ENCODE measurements around the gene PLA2G2D. TPM values are rescaled to one million over a fixed set of nuclear protein-coding genes. Genes with fewer than 3 reads are reported as not detected.

PLA2G2D gene
- total RNA-seq, 1 donor from 2014 or later: 0.16 TPM

GRCh38 chr1:20081353-20081810, 38.0 kb downstream of the PLA2G2D start:
- Mint-ChIP-seq H3K4me3 (peak overlapping the region; percentile 70), H3K36me3 (ENCODE audit: low read depth) (no peaks in the 10 kb centered on the region), H3K4me1 (peaks cover 74% of the 10 kb centered on the region), H3K27me3 (no peaks in the 10 kb centered on the region), H3K27ac (no peak overlapping the region), H3K9me3 (no peaks in the 10 kb centered on the region)
- ATAC-seq (ENCODE audit: low read depth) (no peak), DNase-seq (no peak)
- no peak for TF ChIP-seq CTCF (IDR thresholded peaks at IDR 0.05)
- intact Hi-C loops (cut with micrococcal nuclease): no loop called here
- POLR2A ChIA-PET: no interaction called here
- CTCF ChIA-PET: no interaction called here

GRCh38 chr1:20080441-20081352, 38.6 kb downstream of the PLA2G2D start:
- Mint-ChIP-seq H3K4me1 (peaks cover 79% of the 10 kb centered on the region), H3K4me3 (peak overlapping the region; percentile 70), H3K9me3 (no peaks in the 10 kb centered on the region), H3K27me3 (no peaks in the 10 kb centered on the region), H3K27ac (peak overlapping the region; percentile 60), H3K36me3 (ENCODE audit: low read depth) (no peaks in the 10 kb centered on the region)
- intact Hi-C loops (cut with micrococcal nuclease): no loop called here
- POLR2A ChIA-PET: no interaction called here
- no peak for TF ChIP-seq CTCF (IDR thresholded peaks at IDR 0.05)
- ATAC-seq (ENCODE audit: low read depth) (peak; percentile 36), DNase-seq (peak; percentile 23)
- CTCF ChIA-PET: no interaction called here

- Mint-ChIP-seq H3K4me1 (peaks cover 78% of the 10 kb centered on the region), H3K27me3 (no peaks in the 10 kb centered on the region), H3K9me3 (no peaks in the 10 kb centered on the region), H3K4me3 (peak overlapping the region; percentile 55), H3K27ac (peak overlapping the region; percentile 41), H3K36me3 (ENCODE audit: low read depth) (no peaks in the 10 kb centered on the region)
- DNase-seq (no peak), ATAC-seq (ENCODE audit: low read depth) (no peak)
- intact Hi-C loops (cut with micrococcal nuclease): loop anchor here (2.0 kb wide), 1 partner anchor 19 kb away; no protein-coding TSS in a partner anchor
- ChIA-PET CTCF (no interaction called here), POLR2A (no interaction called here)
- TF ChIP-seq CTCF (IDR thresholded peaks at IDR 0.05): no peak
Observed at GRCh38 chr1:20079661-20080305, 39.6 kb downstream of the PLA2G2D start.

GRCh38 chr1:20078711-20079110, 40.6 kb downstream of the PLA2G2D start:
- ChIA-PET CTCF (no interaction called here), POLR2A (interaction anchor here (0.7 kb wide), 1 partner anchor 99 kb away, joined by 9 read pairs; the partner anchor contains the start of gene PLA2G2A)
- peaks cover 85% of the 10 kb centered on the region for H3K4me1 Mint-ChIP-seq
- ATAC-seq (ENCODE audit: low read depth) (no peak), DNase-seq (no peak)
- H3K27ac Mint-ChIP-seq: peak overlapping the region; percentile 89
- TF ChIP-seq CTCF (IDR thresholded peaks at IDR 0.05): no peak
- intact Hi-C loops (cut with micrococcal nuclease): loop anchor here (2.0 kb wide), 1 partner anchor 18 kb away; no protein-coding TSS in a partner anchor
- H3K27me3 Mint-ChIP-seq: no peaks in the 10 kb centered on the region
- H3K9me3 Mint-ChIP-seq: no peaks in the 10 kb centered on the region
- no peaks in the 10 kb centered on the region for H3K36me3 Mint-ChIP-seq (ENCODE audit: low read depth)
- peak overlapping the region; percentile 69 for H3K4me3 Mint-ChIP-seq
